HG02623 (cell line): ENCODE results near the gene SLC66A3.

Experiments used
- ATAC-seq: cut with Tn5 transposase; IDR thresholded peaks from one replicate; pipeline ENCODE4 v1.9.1; 2021; ENCODE audit warnings: moderate library complexity; ENCODE audit not compliant: unreplicated experiment

The SLC66A3 gene

DNA sequence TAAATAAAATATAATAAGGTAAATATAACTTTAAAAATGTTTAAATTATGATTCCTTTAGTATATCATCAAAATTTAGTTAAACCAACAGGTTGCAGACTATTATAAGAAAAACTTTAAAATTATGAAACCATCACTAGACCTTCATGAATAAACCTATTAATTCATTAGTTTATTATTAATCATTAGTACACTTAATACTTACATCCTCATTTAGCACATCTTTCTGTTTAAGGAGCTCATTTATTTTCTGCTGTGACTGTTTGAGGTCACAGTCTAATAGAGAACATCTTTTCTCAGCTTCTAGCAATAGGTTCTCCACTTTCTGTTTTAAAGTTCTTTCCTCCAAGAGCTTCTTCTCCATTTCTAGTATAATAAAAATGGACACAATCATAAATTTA lies 52.8 kb downstream of the SLC66A3 start:
- no peak for ATAC-seq

DNA sequence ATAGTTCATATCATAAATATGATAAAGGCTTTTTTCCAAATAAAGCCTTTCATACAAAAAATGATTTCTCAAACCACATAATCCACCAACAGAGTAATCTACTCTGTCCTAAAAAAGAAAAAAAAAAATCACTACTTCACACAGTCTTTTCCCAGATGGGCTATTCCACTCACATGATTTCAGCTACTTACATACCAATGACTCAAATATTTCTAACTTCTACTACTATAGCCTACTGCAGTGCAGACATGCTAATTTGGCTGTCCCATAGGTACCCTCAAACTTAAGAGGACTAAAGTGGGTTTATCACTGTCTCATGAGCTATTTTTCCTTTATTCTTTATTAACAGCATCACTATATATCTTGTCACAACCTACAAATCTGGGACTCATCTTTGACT lies 57.4 kb downstream of the SLC66A3 start:
- ATAC-seq: no peak

DNA sequence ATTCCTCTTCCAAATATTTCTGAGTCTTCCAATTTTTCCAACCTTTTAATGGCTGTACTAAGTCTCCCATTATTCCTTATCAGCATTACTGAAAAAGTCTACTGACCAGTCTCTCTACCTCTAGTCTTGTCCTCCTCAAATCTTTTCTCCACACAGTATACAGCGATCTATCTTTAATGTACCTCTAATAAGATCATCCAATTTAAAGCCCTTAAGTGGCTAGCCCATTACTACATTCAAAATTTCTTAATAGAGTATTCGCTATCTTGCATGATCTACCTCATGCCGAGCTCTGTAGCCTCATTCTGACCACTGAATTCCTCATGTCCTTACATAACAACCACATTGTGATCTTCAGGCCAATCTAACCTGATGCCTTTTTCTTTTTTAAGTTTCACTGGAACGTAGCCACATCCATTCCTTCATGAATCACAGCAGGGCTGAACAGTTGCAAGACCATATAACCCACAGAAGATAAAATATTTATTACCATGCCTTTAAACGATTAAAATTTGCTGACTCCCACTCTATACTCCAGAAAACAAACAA lies 57.9 kb downstream of the SLC66A3 start:
- no peak for ATAC-seq

DNA sequence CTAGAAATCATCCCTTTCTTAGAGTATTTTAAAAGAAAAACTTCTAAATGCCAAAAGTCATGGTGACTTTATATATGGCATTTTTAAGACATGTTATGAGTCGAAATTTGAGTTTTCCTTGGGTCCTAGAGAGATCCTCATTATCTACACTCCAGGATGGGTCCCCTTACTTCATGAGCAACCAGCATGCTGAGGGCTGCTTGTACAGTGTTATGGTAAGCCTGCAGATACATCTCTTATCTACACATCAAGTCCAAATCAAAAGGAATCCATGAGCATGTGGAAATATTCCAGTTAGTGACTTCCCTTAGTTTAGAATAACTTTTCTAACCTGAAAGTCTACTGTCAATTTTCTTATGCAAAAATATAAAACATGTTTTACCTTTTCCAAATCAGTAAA lies 58.7 kb downstream of the SLC66A3 start:
- no peak for ATAC-seq

DNA sequence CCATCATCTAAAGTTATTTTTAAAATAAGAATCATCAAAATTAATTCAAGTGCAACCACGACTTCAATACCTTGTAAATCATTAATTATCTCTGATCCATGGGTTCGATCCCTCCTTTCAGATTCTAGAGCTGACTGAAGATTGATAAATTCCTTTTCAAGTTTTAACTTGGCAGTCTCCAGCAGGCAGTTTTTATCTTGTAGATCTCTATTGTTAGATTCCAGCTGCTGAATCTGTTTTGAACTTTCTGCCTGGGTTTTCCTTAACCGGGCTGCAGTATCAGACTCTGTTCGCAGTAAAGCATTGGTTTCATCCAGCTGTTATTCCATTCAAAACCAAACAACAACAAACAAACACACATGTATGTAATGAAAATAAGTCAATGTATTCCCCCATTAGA lies 59.5 kb downstream of the SLC66A3 start:
- no peak for ATAC-seq

DNA sequence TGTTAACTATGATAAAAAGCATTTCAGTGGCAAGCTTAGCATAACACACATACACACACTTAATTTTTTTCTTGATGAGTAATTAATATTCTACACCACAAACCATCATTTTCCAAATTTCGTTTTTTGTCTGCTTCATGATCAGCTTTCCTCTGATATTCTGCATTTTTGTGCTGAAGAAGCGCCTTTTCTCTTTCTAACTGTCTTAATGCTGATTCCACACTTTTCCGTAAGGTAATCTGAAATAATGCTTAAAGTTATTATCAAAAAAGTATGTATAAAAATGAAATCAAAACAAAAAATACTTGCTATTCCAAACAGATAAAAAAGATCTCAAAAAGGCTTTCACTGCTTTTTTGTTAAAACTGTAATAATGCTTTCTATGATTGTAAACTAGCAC lies 60.1 kb downstream of the SLC66A3 start:
- no peak for ATAC-seq

DNA sequence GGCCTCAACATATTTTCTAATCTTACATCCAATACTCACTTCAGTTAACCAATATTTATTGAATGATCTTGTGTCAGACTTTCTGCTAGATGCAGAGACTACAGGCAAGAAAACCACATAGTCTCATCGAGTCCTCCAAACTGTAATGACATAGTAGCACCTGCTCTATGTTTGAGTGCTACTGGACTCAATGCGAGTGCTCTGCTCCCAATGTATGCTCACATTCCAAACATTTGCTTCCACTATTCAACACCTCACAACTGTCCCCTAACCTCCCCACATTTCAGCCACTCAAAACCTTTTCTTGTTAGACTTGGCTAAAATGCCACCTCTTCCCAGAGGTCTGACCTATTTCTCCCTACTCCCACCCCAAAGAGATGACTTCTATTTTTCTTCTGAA lies 65.2 kb downstream of the SLC66A3 start:
- no peak for ATAC-seq

DNA sequence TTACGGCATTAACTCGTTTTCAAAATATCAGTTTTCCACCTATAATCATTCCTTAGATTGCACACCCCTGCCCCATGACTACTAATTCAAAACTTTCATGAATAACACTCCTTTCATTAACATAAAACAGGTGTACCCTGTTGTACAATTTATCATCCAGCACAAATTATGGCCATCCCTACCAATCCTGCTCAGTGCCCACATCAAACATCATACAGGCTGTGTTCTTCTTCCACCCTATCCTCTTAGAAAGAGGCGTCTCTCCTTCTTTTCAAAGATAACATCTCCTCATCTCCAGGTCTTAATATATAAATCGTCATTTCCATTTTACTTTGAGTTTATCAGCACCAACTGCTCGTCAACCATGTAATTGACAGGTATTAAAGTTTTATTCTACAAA lies 67.6 kb downstream of the SLC66A3 start:
- ATAC-seq: no peak

DNA sequence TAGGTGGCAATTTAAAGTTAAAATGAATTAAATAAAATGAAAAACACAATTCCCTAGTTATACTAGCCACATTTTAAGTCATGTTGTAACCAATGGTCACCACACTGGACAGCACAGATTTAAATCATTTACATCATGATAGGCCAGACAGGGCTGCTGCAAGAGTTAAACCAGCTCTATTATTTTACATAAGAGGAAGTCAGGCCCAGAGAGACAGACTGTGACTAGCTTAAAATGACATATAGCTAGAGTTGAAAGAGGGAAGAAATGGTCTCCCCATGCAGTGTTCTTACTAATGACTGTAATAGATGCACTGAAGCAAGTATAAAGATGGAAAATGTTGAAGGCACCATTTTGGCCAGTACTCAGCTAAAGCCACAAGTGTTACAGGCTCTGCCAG lies 69.6 kb downstream of the SLC66A3 start:
- no peak for ATAC-seq

DNA sequence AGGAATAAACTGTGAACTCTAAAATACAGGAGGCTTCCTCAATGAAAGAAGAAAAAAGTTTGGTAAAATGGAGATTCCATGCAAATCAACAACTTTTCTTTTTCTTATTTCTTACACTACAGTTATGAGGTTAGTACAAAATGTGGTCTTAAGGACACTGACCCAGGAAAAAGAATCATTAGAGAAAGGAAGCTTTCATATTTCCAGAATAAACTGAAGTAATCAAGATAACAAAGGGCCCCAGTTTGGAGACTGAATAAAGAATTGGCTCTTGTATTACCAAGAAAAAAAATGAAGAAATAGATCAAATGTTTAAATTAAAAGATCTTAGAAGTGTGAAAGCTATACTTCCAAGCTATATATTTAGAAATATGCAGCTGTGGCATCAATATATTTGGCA lies 72.3 kb downstream of the SLC66A3 start:
- no peak for ATAC-seq
